Pulmonary artery endothelial cell (primary cell): ENCODE results near the gene PRKCD. TPM values are rescaled to one million over a fixed set of nuclear protein-coding genes. Genes with fewer than 3 reads are reported as not detected.

Experiments used
- DNase-seq: peaks from one replicate; pipeline ENCODE4 v3.0.0-alpha.2; 2011; ENCODE audit warnings: low read depth, low spot score
- total RNA-seq: library from RNA; depleted of rRNA; stranded (reverse); fragments of >200 nt; gene quantifications from 2 replicates; pipeline ENCODE4 v1.2.3, GENCODE V29; 2014

Gene PRKCD
- total RNA-seq, 1 donor from 2014 or later, result 3.8 TPM

GRCh38 chr3:53170325-53171063 is 9.5 kb downstream of the PRKCD start:
- no peak for DNase-seq

- no peak for DNase-seq
Observed at GRCh38 chr3:53171064-53171418, 10.0 kb downstream of the PRKCD start.

- no peak for DNase-seq
Observed at GRCh38 chr3:53171827-53172505, 11.0 kb downstream of the PRKCD start.

- no peak for DNase-seq
Observed at GRCh38 chr3:53173107-53173506, 12.1 kb downstream of the PRKCD start.

- DNase-seq, result no peak
Observed at GRCh38 chr3:53174346-53175250, 13.6 kb downstream of the PRKCD start.

- no peak for DNase-seq
Observed at GRCh38 chr3:53175613-53176540, 14.9 kb downstream of the PRKCD start.

- no peak for DNase-seq
Observed at GRCh38 chr3:53178246-53178645, 17.2 kb downstream of the PRKCD start.

GRCh38 chr3:53179580-53179979 is 18.6 kb downstream of the PRKCD start:
- no peak for DNase-seq

- DNase-seq, result no peak
Observed at GRCh38 chr3:53180305-53181023, 19.5 kb downstream of the PRKCD start.

- no peak for DNase-seq
Observed at GRCh38 chr3:53181024-53181371, 20.0 kb downstream of the PRKCD start.

- DNase-seq, result no peak
Observed at GRCh38 chr3:53181528-53181927, 20.5 kb downstream of the PRKCD start.

GRCh38 chr3:53182764-53183355 is 21.9 kb downstream of the PRKCD start:
- no peak for DNase-seq

GRCh38 chr3:53183514-53183913 is 22.5 kb downstream of the PRKCD start:
- DNase-seq, result no peak

- DNase-seq, result no peak
Observed at GRCh38 chr3:53184701-53185100, 23.7 kb downstream of the PRKCD start.

GRCh38 chr3:53185761-53186465 is 24.9 kb downstream of the PRKCD start:
- no peak for DNase-seq

- no peak for DNase-seq
Observed at GRCh38 chr3:53186726-53187125, 25.7 kb downstream of the PRKCD start.

GRCh38 chr3:53187430-53187829 is 26.4 kb downstream of the PRKCD start:
- DNase-seq, result no peak

- no peak for DNase-seq
Observed at GRCh38 chr3:53188136-53188685, 27.2 kb downstream of the PRKCD start.

GRCh38 chr3:53188720-53189119 is 27.7 kb downstream of the PRKCD start:
- no peak for DNase-seq
